H4 (cell line): ENCODE results near the gene KCNJ14. TPM values are rescaled to one million over a fixed set of nuclear protein-coding genes. Genes with fewer than 3 reads are reported as not detected.
"Not testable (repeated sequence)": the region's sequence is repeated elsewhere in the genome, so short reads cannot be mapped to it uniquely, and the experiment has no call there.

Source experiments
- DNase-seq: peaks from one replicate; pipeline ENCODE4 v3.0.0-alpha.2; 2015; ENCODE audit warnings: low spot score
- total RNA-seq: library from RNA; depleted of rRNA; stranded (reverse); fragments of >200 nt; shearing (Covaris generic); gene quantifications from 2 replicates; pipeline ENCODE4 v1.2.3, GENCODE V29; 2014

KCNJ14 gene
- total RNA-seq, 1 experiment from 2014 or later, result 0.41 TPM

DNA sequence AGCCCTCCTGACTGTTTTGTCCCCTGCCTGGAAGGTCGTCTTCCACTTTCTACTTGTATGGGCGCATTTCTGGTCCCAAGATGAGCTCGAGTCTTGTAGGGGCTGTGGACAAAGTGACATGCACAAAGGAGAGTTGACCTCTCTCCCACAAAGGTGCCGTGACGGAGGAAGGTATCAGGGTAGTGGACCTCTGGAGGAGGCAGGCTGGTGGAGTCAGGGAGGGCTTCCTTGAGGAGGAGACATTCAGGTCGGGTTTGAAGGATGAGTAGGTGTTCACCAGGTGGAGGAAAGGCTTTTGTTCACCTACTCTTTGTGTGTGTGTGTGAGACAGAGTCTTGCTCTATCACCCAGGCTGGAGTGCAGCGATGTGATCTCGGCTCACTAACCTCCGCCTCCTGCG, 15.5 kb downstream of the KCNJ14 start:
- no peak for DNase-seq

- DNase-seq, result no peak
These were observed 16.5 kb downstream of the KCNJ14 start for GRCh38 chr19:48471836-48472235.

GRCh38 chr19:48473161-48473966, 18.0 kb downstream of the KCNJ14 start:
- no peak for DNase-seq

DNA sequence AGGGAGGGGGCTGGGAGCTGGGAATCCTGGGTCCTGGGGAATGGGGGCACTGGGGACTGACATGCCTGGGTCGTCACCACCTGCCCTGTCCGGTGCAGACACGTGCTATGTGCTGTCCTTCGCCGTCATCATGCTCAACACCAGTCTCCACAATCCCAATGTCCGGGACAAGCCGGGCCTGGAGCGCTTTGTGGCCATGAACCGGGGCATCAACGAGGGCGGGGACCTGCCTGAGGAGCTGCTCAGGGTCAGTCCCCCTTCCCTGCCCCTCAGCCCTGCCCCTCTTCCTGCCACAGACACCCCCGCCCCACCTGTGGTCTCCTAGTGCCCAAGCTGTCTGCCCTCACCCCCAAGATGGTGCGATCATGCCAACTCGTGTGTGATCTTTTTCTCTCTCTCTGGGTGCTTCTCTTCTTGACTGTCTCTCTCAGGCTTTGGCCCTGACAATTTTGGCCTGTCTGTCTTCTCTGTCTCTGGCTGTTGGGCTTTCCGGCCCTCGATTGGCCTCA, 18.8 kb downstream of the KCNJ14 start:
- no peak for DNase-seq

DNA sequence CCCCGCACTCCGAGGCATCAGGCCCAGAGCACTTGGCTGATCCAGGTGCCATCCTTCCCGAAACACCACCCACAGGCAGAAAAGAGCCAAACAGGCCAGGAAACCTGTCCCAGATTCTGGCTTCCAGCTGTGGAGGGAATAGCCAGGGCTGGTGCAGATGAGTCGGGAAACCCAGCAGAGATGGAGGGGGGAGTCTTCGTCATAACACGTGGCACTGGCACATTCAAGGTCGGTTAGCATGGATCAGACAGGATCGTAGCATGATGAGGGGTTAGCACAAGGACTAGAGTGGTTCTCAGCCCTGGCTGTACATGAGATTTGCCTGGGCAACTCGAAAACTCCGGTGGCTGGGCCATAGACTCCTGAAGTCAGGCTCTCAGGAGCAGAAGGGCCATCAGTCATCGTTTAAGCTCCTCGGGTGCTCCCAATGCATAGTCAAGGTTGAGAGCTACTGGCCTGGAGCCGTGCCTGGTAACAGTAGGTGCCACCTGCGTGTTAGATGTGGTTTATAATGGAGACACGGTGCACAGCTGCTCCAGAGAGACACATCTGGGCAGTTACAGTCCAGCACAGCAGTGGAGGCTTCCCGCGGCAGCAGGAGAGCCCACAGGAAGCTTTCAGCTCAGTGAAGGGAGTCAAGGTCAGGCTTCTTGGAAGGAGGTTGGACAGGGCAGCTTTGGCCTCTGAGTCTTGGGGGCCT, 20.1 kb downstream of the KCNJ14 start:
- no peak for DNase-seq

DNA sequence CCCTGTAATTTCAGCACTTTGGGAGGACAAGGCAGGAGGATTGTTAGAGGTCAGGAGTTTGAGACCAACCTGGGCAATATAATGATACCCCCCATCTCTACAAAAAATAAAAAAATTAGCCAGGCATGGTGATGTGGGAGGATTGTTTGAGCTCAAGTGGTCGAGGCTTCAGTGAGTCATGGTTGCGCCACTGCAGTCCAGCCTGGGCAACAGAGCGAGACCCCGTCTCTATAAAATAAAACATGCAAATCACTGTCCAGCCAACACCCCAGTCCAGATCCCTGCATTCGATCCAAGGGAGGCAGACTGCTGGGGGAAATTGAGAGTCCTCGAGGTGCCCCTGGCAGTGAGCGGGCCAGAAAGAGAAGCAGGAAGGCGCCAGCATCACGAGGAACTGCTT, 20.8 kb downstream of the KCNJ14 start:
- DNase-seq, result no peak

- DNase-seq, result no peak
These were observed 21.8 kb downstream of the KCNJ14 start for GRCh38 chr19:48477067-48477685.

GRCh38 chr19:48477698-48478338, 22.4 kb downstream of the KCNJ14 start:
- no peak for DNase-seq

GRCh38 chr19:48478339-48479256, 23.2 kb downstream of the KCNJ14 start:
- DNase-seq, result no peak

DNA sequence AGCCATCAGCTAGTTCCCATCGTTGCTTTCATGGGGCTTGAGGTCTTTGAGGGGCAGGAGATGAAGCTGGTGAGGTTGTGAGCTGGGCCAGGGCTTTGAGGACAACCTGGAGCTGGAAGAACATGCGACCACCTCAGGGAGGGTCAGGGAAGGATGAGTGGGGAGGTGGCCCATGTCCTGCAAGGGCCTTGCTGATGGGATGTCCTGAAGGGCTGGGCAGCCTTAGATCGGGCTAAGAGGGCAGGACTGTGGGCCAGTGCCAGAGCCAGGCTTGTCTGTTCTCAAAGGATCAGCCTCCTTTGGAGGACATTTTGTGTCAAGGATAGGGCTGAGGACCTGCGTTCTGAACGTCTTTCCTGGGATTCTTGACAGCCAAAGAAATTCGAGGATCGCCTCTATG, 24.3 kb downstream of the KCNJ14 start:
- DNase-seq, result no peak

DNA sequence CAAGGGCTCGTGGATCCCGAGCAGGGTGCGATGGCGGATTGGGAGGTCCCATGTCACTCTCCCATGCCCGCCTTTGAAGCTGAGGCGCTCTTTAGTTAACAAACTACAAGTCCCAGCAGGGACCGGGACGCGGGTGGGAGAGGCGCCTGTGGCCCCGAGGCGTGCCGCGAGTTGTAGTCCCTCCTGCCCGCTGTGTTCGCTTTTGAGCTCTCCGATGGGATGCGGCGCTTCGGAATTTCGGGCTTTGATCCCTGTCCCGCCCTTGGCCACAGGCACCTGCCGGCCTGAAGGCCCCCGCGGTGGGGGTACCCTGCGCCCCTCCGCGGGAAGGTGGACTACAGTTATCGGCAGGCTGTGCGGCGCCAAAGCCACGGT, 24.8 kb downstream of the KCNJ14 start:
- DNase-seq, result no peak

DNA sequence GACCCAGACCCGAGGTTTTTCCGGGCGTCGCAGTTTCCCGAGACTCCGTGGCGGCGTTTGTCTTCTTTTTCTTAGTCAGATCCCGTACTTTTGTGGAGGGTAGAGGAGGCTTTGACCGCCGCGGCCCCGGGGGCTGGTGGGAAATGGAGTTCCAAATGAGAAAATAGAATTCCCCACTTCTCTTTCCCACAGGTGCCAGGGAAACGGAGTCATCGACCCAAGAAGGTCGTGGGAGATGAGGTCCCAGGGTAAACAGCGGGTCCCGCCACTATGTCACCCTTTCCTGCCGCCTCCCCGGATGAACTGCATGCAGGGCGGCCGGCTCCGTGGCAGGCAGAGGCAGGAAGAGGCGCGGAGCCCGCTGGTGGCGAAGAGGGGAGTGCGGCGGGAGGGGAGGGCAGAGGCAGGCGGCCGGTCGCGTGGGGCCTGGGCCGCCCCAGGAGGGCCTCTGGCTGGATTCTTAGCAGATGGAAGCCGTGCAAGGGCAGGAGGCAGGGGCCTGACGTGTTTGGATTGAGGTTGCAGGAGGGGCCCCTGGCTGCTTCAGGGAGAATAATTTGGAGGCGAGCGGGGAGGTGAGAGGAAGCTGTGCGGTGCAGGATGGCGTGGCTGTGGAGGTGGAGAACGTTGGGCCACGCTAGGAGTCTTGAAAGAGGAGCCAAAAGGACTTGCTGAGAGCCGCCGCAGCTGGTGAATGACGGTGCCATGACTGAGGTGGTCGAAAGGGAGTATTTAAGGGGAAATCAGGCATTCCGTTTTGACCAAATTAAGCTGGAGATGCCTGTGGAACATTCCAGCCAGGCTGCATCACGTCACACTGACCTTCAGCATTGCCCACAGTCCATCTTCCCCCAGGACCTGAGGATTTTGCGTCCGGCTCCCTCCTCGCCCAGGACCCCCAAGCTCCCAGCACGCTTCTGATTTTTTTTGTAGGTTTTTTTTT, 25.5 kb downstream of the KCNJ14 start:
- no peak for DNase-seq

- DNase-seq, result no peak
These were observed 26.7 kb downstream of the KCNJ14 start for GRCh38 chr19:48481846-48482639.

DNA sequence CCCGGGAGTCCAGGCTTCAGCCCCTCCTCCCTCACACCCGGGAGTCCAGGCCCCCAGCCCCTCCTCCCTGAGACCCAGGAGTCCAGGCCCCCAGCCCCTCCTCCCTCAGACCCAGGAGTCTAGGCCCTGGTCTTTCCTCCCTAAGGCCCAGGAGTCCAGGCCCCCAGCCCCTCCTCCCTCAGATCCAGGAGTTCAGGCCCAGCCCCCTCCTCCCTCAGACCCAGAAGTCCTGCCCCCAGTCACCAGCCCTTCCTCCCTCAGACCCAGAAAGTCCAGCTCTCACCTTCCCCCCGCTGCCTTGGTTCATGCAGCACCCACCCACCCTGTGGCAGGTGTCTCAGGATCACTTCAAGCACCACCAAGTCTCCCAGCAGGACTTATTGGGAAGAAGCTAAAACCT, 27.9 kb downstream of the KCNJ14 start:
- no peak for DNase-seq

GRCh38 chr19:48484247-48484893, 29.0 kb downstream of the KCNJ14 start:
- no peak for DNase-seq

GRCh38 chr19:48484931-48485612, 29.7 kb downstream of the KCNJ14 start:
- DNase-seq, result no peak

- not testable (repeated sequence) for DNase-seq
These were observed 31.3 kb downstream of the KCNJ14 start for GRCh38 chr19:48486706-48487105.

DNA sequence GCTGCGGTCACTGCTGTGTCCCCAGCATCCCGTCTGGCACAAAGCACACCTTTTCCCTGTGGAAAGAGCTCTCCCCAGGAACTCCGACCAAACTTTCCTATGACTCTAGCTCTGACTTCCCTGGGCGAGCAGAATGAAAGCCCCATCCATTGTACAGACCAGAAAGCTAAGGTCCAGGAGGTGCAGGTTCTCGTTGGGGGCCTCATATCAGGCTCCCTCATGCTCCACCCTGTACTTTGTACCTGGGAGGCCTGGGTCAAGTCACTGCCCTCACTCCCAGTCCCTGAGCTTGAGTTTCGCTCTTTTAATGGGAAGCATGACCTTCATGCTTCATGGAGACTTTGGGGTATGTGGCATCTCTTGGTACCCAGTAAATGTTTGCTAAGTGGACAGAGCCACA, 32.2 kb downstream of the KCNJ14 start:
- DNase-seq, result no peak
